Activated naive CD8-positive, alpha-beta T cell treated with anti-CD3 and anti-CD28 coated beads, Interleukin-2, amount 50 U/mL, for 24 hours (primary cell): ENCODE results near the gene RFX7.
"Not testable (repeated sequence)": the region's sequence is repeated elsewhere in the genome, so short reads cannot be mapped to it uniquely, and the experiment has no call there.

Source experiments
- ATAC-seq: fragments of 150-1000 bp; cut with Tn5 transposase; one replicate; pipeline ENCODE4 v1.10.0; 2021
- DNase-seq: peaks from one replicate; pipeline ENCODE4 v3.0.0; 2021
- H3K27ac Mint-ChIP-seq: one replicate; pipeline ENCODE4 v1.8.0; 2021; ENCODE audit warnings: mild to moderate bottlenecking, mixed read lengths
- H3K27me3 Mint-ChIP-seq: one replicate; pipeline ENCODE4 v1.8.0; 2021; ENCODE audit warnings: mixed read lengths
- H3K36me3 Mint-ChIP-seq: one replicate; pipeline ENCODE4 v1.8.0; 2021; ENCODE audit warnings: low read depth, mixed read lengths
- H3K4me1 Mint-ChIP-seq: one replicate; pipeline ENCODE4 v1.8.0; 2021; ENCODE audit warnings: mixed read lengths
- H3K4me3 Mint-ChIP-seq: one replicate; pipeline ENCODE4 v1.8.0; 2021; ENCODE audit warnings: mild to moderate bottlenecking, moderate library complexity, mixed read lengths
- H3K9me3 Mint-ChIP-seq: one replicate; pipeline ENCODE4 v1.8.0; 2021; ENCODE audit warnings: mixed read lengths

Gene RFX7

GRCh38 chr15:56203312-56203922 lies 40.3 kb downstream of the RFX7 start:
- peaks cover 77% of the 10 kb centered on the region for H3K4me1 Mint-ChIP-seq
- not testable (repeated sequence) for H3K9me3 Mint-ChIP-seq, H3K36me3 Mint-ChIP-seq, ATAC-seq, H3K27me3 Mint-ChIP-seq, H3K4me3 Mint-ChIP-seq, DNase-seq, H3K27ac Mint-ChIP-seq

DNA sequence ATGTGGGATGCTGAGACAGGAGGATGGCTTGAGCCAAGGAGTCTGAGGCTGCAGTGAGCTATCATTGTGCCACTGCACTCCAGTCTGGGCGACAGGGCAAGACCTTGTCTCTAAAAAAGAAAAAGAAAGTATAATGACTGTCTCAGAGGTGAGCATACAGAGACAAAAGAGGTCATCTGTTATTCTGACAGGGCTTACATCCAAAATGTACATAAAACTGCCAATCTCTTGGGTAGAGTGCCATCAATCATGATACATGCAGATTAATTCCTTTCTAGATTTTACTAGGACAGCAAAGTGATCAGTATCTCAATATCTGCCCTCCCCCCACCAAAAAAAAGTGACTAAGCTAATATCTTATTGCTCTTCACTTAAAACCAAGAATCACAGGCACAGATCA lies 41.0 kb downstream of the RFX7 start:
- no peak for ATAC-seq
- Mint-ChIP-seq H3K27ac (no peak overlapping the region), H3K36me3 (peaks cover 7% of the 10 kb centered on the region), H3K4me1 (peaks cover 72% of the 10 kb centered on the region), H3K27me3 (no peaks in the 10 kb centered on the region), H3K9me3 (peaks cover 8% of the 10 kb centered on the region), H3K4me3 (no peak overlapping the region)
- DNase-seq = no peak

GRCh38 chr15:56199038-56199437 lies 44.6 kb downstream of the RFX7 start:
- DNase-seq (no peak), ATAC-seq (peak; percentile 84)
- H3K9me3 Mint-ChIP-seq = no peaks in the 10 kb centered on the region
- H3K27me3 Mint-ChIP-seq = no peaks in the 10 kb centered on the region
- H3K4me3 Mint-ChIP-seq = no peak overlapping the region
- H3K27ac Mint-ChIP-seq = no peak overlapping the region
- peaks cover 48% of the 10 kb centered on the region for H3K4me1 Mint-ChIP-seq
- H3K36me3 Mint-ChIP-seq = no peaks in the 10 kb centered on the region

DNA sequence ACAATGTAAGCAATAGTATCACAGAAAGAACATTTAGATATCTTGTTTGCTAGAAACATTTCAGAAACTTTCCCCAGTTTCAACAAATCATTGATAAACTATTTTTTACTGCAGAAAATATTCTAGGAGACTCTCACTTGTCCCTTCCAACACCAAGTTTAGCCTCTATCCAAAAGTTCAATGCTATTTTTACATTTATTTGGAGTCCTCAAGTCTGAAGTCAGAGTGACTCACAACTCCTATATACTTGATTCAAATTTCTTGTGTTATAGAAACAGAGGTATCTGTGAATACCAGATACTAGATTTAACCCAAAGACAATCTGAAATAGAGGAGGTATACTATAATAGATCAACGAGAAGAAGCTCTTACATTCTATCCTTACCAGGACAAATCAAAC lies 49.6 kb downstream of the RFX7 start:
- H3K27ac Mint-ChIP-seq = no peak overlapping the region
- peaks cover 32% of the 10 kb centered on the region for H3K4me1 Mint-ChIP-seq
- DNase-seq = no peak
- peaks cover 3% of the 10 kb centered on the region for H3K36me3 Mint-ChIP-seq
- no peak overlapping the region for H3K4me3 Mint-ChIP-seq
- no peaks in the 10 kb centered on the region for H3K27me3 Mint-ChIP-seq
- ATAC-seq = no peak
- H3K9me3 Mint-ChIP-seq = no peaks in the 10 kb centered on the region

GRCh38 chr15:56192659-56193442 lies 50.8 kb downstream of the RFX7 start:
- DNase-seq (no peak), ATAC-seq (no peak)
- H3K9me3 Mint-ChIP-seq = no peaks in the 10 kb centered on the region
- no peak overlapping the region for H3K27ac Mint-ChIP-seq
- peaks cover 3% of the 10 kb centered on the region for H3K36me3 Mint-ChIP-seq
- no peaks in the 10 kb centered on the region for H3K27me3 Mint-ChIP-seq
- peaks cover 36% of the 10 kb centered on the region for H3K4me1 Mint-ChIP-seq
- no peak overlapping the region for H3K4me3 Mint-ChIP-seq

DNA sequence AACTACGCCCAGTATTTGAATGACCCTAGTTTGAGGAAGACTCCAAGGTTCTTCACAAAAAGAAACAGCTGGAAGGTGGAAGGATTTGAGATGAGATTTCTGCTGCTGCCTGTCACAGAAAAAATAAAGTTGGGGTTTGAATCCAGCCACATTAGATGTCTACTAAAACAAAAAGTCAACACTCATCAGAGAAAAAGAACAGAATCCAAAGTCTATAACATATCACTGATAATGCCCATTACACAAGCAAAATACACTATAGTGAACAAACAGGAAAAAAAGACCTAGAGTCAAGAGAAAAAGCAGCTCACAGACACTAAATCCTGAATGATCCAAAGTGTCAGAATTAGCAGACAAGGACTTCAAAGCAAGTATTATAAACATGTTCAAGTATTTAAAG lies 56.0 kb downstream of the RFX7 start:
- Mint-ChIP-seq H3K27me3 (no peaks in the 10 kb centered on the region), H3K4me3 (no peak overlapping the region)
- ATAC-seq = no peak

GRCh38 chr15:56185980-56186379 lies 57.7 kb downstream of the RFX7 start:
- ATAC-seq = no peak
- H3K36me3 Mint-ChIP-seq = peaks cover 13% of the 10 kb centered on the region
- no peaks in the 10 kb centered on the region for H3K27me3 Mint-ChIP-seq
- no peak overlapping the region for H3K27ac Mint-ChIP-seq
- no peak for DNase-seq
- H3K4me1 Mint-ChIP-seq = peaks cover 47% of the 10 kb centered on the region
- no peak overlapping the region for H3K4me3 Mint-ChIP-seq
- H3K9me3 Mint-ChIP-seq = peaks cover 12% of the 10 kb centered on the region

More for the DNA sequence above, 56.0 kb downstream of the RFX7 start:
- peaks cover 11% of the 10 kb centered on the region for H3K36me3 Mint-ChIP-seq
- H3K9me3 Mint-ChIP-seq = peaks cover 12% of the 10 kb centered on the region
- H3K4me1 Mint-ChIP-seq = peaks cover 48% of the 10 kb centered on the region
- peak overlapping the region; percentile 4 for H3K27ac Mint-ChIP-seq
- no peak for DNase-seq

DNA sequence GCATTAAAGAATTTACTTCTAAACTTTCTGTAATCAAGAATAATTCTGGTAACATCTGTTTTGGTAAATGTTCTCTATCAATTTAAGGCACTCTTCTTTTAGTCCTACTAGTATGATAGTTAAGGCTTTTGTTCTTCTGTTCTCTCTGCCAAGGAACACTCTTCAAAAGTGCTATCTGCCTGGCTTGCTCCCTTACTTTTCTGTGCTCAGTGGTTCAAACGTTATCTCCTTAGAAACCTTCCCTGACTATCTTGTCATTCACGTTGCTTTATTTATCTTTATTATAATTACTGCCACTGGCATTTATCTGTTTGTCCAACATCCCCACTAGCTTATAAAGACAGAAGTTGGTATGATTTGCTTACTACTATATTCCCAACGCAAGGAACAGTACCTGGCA lies 59.2 kb downstream of the RFX7 start:
- Mint-ChIP-seq H3K27ac (no peak overlapping the region), H3K4me1 (peaks cover 42% of the 10 kb centered on the region), H3K27me3 (no peaks in the 10 kb centered on the region), H3K9me3 (peaks cover 12% of the 10 kb centered on the region), H3K4me3 (no peak overlapping the region), H3K36me3 (peaks cover 12% of the 10 kb centered on the region)
- DNase-seq = no peak
- ATAC-seq = no peak

DNA sequence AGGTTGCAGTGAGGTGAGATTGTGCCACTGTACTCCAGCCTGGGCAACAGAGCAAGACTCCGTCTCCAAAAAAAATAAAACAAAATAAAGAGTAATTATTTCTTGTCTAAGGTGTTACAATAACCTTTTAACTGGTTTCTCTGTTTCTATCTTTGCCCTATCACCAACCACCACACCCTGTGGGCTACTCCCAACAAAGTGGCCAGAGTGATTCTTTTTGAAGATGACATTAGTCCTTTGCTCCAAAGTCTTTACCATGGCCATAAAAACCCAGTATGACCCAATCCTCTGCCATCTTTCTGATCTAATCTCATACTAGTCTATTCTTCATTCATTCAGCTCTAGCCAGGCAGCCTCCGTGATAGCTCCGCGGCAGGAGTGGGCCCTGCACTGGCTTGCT lies 62.8 kb downstream of the RFX7 start:
- H3K4me3 Mint-ChIP-seq = no peak overlapping the region
- H3K27ac Mint-ChIP-seq = no peak overlapping the region
- no peaks in the 10 kb centered on the region for H3K27me3 Mint-ChIP-seq
- ATAC-seq (no peak), DNase-seq (no peak)
- peaks cover 29% of the 10 kb centered on the region for H3K4me1 Mint-ChIP-seq
- peaks cover 22% of the 10 kb centered on the region for H3K36me3 Mint-ChIP-seq
- H3K9me3 Mint-ChIP-seq = peaks cover 12% of the 10 kb centered on the region

- peak; percentile 85 for ATAC-seq
- Mint-ChIP-seq H3K27ac (no peak overlapping the region), H3K4me3 (no peak overlapping the region), H3K27me3 (no peaks in the 10 kb centered on the region), H3K9me3 (peaks cover 6% of the 10 kb centered on the region), H3K36me3 (peaks cover 34% of the 10 kb centered on the region), H3K4me1 (peaks cover 43% of the 10 kb centered on the region)
- no peak for DNase-seq
Observed at GRCh38 chr15:56176996-56177395, 66.7 kb downstream of the RFX7 start.

- Mint-ChIP-seq H3K27me3 (no peaks in the 10 kb centered on the region), H3K4me1 (peaks cover 44% of the 10 kb centered on the region), H3K9me3 (peaks cover 16% of the 10 kb centered on the region), H3K36me3 (peaks cover 41% of the 10 kb centered on the region), H3K4me3 (no peak overlapping the region), H3K27ac (peak overlapping the region; percentile 1)
- DNase-seq (no peak), ATAC-seq (no peak)
Observed at GRCh38 chr15:56175788-56176187, 67.9 kb downstream of the RFX7 start.

DNA sequence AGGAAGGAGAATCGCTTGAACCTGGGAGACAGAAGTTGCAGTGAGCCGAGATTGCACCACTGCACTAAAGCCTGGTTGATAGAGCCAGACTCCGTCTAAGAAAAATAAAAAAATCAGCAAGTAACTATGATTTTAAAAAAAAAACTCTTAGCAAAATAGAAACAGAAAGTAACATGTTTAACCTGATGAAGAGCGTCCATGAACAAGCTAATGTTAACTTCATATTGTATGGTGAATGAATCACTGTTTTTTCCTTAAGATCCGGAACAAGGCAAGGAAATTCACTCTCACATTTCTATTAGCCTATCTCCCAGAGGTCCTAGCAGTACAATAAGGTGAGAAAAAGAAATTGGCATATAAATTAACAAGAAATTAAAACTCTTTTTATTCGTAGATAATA lies 69.0 kb downstream of the RFX7 start:
- Mint-ChIP-seq H3K27ac (peak overlapping the region; percentile 26), H3K4me3 (no peak overlapping the region), H3K4me1 (peaks cover 54% of the 10 kb centered on the region), H3K27me3 (no peaks in the 10 kb centered on the region), H3K9me3 (peaks cover 19% of the 10 kb centered on the region), H3K36me3 (peaks cover 49% of the 10 kb centered on the region)
- DNase-seq = no peak
- ATAC-seq = no peak

DNA sequence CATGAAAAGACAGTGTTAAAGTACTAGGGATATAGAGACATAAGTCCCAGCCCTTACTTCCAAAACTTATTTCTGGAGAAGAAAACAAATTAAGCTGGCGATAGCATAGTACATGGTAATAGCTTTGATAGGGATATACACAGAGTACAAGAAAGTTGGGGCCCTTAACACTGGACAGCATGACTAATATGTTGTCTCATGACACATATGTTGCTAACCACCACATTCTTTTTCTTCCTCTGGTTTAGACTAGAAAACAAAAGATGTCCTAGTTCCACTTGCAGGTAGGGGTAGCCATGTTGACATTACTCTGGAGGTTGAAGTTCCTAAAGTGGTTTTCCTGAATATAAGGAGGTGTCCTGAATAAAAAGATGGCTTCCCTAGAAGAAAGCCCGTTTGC lies 75.3 kb downstream of the RFX7 start:
- Mint-ChIP-seq H3K9me3 (peaks cover 19% of the 10 kb centered on the region), H3K27ac (no peak overlapping the region), H3K4me1 (peaks cover 45% of the 10 kb centered on the region), H3K36me3 (peaks cover 48% of the 10 kb centered on the region), H3K4me3 (no peak overlapping the region), H3K27me3 (no peaks in the 10 kb centered on the region)
- ATAC-seq = peak; percentile 61
- no peak for DNase-seq

DNA sequence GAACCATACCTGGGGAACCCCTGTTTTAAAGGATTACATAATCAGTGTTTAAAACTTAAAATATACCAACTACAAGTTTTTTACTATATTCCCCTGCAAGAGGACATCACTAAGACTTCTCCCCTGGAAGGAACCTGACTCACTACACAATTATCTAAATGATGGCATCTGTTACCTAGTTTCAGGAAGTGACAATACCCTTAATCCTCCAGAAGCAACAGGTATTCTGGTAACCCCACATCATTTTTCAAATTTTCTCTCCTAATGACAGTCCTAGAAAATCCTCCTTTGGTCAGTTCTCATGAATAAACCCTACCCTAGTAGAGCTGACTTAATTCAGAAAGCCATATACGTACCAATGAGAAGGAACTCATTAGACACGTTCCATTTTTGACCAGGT lies 78.4 kb downstream of the RFX7 start:
- no peaks in the 10 kb centered on the region for H3K27me3 Mint-ChIP-seq
- ATAC-seq (no peak), DNase-seq (no peak)
- no peaks in the 10 kb centered on the region for H3K9me3 Mint-ChIP-seq
- peaks cover 19% of the 10 kb centered on the region for H3K36me3 Mint-ChIP-seq
- no peak overlapping the region for H3K27ac Mint-ChIP-seq
- H3K4me3 Mint-ChIP-seq = no peak overlapping the region
- H3K4me1 Mint-ChIP-seq = peaks cover 48% of the 10 kb centered on the region

- Mint-ChIP-seq H3K9me3 (no peaks in the 10 kb centered on the region), H3K27me3 (no peaks in the 10 kb centered on the region), H3K4me1 (peaks cover 26% of the 10 kb centered on the region), H3K36me3 (peaks cover 16% of the 10 kb centered on the region), H3K4me3 (no peak overlapping the region), H3K27ac (peak overlapping the region; percentile 52)
- ATAC-seq = no peak
- DNase-seq = no peak
Observed at GRCh38 chr15:56160966-56161365, 82.7 kb downstream of the RFX7 start.
